Activated T-cell treated with anti-CD3 and anti-CD28 coated beads for 4 hours (primary cell): ENCODE results near the gene CCDC9.

Experiments used
- DNase-seq: peaks from one replicate; pipeline ENCODE4 v3.0.0-alpha.2; 2020

The CCDC9 gene

DNA sequence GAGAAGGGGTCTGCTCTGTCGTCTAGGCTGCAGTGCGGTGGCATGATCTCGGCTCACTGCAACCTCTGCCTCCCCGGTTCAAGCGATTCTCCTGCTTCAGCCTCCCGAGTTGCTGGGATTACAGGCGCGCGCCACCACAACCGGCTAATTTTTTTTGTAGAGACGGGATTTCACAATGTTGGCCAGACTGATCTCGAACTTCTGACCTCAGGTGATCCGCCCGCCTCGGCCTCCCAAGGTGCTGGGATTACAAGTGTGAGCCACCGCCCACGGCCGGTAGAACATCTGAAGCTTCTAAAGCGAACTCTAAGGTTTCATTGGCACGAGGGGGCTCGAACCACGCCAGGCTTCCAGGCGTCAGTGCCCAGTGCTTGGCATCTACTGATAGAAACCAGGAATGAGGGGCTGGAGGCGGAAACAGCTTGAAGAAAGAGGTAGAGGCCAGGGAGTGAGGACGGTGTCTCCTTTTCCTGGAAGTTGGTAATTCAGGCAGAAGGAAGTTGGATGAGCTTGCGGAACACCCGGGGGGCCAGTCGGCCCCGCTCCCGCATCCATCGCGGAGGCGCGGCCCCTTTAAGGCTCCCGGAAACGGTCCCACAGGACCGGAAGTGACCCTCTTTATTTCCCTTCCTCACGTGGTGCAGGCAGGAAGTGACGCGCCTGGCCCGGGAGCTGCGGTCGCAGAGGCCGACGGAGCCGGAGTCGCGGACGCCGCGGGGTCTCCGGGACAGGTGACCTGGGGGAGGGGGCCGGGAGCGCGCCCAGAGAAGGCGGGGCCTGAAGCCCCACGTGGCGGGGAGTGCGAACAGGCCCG, at the start of gene CCDC9:
TSS of gene CCDC9 (plus strand) at position 647 of the 814 bp plus-strand sequence. CDS start 1,876 bp downstream, outside the sequence.
- no peak for DNase-seq

DNA sequence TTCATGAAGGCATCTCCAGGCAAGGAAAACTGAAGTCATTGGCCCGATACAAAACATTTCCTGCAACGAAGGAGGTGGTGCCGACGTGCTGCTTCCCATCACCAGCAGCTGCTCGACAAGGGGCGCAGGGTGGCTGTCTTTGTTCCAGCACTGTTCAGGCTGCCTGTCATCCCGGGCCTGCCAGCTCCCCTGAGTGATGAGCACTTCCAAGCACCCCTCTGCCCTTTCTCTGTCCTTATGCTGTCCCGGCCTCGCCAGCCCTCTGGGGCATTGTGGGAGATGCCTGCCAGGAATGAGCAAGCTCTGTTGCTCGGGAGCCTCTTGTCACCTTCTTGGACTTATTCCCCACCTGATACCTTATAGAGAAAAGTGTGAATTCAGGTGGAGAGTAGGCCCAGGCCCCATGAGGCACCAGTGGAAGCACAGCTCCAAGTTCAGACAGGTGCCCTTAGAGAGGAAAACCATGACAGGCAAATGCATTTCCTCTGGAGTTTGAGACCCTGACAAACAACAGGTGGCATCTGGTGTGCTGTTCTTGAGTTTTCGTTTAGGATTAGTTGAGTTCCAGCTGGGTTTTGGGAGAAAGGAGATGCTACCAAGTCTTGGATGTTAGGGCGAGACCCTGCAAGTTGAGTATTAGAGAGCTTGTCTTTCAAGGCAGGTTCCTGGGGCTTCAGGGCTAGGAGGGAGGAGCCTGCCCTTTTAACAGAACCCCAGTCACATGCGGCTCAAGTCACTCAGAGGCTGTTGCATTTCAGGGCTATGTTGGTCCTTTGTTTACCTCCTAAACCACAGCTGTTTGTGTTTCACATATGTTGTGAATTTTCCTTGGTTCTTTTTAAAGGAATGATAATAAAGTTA, 46.8 kb upstream of the CCDC9 start:
- no peak for DNase-seq

DNA sequence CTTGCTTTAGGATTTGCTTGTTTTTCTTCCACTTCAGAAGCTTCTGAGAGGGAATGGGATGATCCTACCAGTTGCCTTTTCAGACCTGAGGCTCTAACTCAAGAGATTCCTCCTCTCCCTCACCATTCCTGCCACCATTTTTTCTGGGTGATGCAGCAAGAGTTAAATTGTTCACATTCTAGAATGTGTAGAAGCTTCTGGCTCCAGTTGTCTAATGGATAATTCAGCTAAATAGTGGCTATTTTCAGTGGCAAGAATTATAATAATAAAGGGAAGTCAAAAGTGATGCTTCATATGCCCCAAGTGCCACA, 46.2 kb upstream of the CCDC9 start:
- DNase-seq: no peak

DNA sequence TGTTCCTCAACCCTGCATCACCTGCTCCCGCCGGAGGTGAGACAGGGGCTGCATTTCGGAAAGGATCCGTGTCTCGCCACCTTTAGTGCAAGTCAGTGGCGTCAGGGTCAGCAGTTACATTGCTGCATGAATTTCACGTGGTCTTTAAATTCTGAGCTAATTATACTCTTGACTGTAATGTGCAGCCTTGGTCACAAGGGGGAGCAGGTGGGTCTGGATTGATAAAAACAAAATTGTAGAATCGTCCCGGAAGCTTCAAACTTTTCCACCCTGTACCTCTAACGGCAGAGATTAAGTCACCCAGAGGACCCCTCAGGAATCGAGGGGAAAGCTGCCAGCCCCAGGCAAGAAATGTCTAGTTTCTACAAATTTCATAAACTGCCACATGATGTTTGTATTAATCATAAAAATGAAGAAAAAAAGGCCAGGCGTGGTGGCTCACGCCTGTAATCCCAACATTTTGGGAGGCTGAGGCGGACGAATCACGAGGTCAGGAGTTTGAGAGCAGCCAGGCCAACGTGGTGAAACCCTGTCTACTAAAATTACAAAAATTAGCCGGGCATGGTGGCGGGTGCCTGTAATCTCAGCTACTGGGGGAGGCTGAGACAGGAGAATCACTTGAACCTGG, 45.5 kb upstream of the CCDC9 start:
- DNase-seq: peak; percentile 83

DNA sequence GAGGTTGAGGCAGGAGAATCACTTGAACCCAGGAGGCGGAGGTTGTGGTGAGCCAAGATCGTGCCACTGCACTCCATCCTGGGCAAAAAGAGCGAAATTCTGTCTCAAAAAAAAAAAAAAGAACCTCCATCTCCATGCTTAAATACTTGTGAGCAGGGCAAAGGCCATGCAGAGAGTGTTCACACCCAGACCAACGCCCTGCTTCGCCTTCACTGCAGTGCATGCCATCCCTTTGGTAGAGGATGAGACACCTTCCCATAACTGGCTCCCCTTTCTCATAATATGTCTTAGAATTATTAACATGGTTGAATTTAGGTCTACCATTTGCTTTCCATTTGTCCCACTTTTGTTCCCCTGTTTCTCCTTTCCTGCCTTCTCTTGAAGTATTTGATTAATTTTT, 40.7 kb upstream of the CCDC9 start:
- DNase-seq: no peak

DNA sequence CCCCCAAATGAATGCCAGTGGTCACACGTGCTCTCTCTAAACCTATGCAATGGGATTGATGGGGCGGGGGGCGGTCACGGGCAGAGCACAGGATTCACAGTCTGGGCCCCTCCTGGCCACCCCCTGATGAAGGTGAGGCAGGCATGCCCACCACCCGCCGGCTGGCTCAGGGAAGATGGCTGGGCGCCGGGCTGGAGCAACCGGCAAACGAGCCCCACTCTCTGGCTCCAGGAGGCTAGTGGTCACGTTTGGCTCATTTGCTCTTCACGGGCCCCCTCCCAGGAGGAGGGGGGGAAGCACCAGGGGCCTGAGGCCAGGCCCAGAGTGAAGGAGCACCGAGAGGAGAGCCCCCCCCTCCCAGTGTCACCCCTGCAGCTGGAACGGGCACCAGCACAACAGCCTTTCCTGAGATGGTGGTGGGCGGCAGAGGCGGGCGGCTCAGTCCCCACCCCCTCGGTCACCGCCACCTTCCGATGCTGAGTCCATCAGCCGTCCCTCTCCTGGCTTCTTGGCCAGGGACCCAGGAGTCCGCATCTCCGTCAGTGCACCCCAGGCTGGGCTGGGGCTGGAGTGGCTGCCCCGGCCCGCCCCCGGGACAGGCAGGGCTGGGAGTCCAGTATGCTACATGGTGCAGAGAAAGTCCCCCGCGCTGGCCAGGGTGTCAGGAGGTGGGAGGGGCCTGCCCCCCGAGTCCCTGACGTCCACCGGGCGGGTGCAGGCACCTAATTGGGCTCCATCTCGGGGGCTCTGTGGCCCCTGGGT, 35.1 kb upstream of the CCDC9 start:
- no peak for DNase-seq

DNA sequence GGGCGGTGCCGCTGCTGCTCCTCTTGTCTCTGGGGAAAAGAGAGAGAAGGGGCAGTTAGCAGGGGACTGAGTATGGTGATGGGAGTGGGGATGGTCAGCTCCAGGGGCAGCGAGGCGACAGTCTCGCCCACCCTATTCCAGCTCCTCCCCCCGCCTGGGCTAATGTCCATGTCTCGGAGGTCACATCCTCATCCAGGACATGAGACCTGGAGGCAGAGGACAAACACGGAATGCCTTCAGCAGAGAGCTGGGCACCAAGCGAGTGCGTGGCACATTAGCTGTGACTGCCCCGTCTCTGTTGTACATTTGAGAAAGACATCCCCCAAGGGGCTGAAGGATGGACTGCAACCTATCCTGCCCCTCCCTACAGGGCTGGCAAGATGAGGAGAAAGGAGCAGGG, 34.4 kb upstream of the CCDC9 start:
- DNase-seq: no peak

DNA sequence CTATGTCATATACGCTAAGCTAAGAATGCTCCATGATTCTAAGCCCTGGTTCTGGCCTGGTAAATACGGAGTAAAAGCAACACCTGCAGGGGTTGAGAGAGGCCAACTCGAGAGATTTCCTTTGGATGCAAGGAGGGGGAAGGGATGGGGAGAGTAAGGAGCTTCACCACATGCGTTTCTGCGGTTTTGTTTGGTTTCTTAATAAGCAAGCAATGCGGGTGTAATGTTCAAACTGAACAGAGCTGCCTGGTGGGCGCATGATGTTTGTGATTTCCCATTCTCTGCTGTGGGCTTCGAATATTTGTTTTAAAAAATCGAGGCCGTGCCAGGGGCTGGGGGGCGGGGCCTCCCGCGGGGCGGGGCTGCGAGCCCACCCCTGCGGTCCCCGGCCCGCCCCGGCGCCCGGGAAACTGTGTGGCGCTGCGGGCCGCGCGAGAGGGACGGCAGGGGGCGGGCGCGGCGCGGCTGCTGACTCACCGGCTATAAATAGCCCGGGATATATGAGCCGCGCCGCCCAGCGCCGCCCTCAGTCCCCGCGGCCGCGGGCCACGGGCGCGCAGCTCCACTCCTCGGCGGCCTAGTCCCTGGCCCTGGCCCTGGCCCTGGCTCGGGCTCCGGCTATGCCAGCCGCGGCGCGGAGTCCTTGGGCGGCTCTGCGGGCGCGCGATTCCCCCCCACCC, 30.4 kb upstream of the CCDC9 start:
- DNase-seq: peak; percentile 78

DNA sequence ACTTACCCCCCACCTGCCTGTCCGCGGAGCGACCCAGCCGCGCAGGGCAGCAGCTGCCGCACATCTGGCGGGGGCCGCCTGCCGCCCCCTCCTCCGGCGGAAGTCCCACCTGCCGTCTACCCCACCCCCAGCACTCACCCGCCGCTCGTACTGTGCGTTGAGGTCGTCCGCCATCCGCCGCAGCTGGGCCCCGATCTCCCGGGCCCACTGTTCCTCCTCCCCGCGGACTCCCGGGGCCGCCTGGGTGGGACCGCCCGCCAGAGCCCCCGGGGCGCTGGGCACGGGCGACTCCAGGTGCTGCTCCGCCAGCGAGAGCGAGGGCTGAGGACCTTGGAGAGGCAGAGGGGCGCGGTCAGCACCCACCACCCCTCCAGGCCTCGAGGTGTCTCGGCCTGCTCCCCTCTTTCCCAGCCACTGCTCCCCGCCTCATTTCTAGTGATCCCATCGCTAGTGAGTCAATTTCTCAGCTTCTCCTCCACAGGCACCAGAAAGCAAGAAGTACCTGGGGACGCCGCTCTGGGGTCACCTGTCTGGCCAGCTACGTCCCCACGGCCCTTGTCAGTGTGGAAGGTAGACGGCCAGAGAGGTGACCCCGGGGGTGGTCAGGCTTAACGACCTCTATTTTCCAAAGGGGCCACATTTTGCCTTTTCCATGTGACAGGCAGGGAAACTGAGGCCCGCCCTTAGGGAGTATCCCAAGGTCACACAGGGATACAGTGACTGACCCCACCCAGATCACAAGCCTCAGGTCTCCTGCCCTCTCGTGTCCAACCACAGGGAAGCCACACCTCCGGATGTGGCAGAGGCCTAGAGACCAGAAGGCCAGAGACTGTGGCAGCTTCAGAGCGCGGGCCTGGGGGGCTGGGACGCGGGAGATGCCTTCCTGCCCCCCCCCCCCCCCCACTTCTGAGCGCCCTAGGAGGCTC, 29.6 kb upstream of the CCDC9 start:
- DNase-seq: no peak

DNA sequence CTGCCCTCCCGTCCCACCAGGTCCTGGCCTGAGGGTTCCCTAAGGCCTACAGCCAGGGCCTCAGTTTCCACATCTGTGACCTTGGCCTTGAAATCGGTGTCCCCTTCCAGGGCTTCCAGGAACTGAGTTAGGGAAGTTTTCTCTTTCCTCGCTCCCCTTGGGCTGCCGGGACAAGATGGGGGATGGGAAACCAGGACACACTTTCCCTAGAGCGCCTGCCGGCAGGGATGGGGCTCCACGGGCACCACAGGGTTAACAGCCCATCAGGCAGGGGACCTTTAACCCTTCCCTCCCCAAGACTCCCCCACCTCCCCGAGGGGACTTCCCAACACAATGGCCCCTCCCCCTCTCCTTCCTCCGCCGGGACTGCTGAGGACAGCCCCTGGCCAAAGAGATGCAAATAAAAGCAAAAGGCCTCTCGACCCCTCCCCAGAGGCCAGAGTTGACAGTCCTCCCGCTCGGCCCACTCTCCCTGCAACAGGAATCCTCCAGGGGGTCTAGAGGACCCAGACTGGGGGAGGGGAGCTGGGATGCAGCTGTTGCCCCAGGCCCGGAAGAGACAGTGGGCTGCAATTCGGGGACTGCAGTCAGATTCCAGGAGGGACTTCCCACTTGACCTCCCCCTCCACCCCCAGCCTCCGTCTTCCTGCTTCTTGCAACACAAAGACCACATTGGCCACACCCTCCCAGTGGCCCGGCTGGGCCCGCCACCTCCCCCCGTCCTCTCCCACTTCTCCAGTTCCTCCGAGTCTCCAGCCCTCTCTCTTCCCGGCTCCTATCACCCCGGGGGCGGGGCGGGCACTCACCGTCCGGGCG, 28.8 kb upstream of the CCDC9 start:
- no peak for DNase-seq

DNA sequence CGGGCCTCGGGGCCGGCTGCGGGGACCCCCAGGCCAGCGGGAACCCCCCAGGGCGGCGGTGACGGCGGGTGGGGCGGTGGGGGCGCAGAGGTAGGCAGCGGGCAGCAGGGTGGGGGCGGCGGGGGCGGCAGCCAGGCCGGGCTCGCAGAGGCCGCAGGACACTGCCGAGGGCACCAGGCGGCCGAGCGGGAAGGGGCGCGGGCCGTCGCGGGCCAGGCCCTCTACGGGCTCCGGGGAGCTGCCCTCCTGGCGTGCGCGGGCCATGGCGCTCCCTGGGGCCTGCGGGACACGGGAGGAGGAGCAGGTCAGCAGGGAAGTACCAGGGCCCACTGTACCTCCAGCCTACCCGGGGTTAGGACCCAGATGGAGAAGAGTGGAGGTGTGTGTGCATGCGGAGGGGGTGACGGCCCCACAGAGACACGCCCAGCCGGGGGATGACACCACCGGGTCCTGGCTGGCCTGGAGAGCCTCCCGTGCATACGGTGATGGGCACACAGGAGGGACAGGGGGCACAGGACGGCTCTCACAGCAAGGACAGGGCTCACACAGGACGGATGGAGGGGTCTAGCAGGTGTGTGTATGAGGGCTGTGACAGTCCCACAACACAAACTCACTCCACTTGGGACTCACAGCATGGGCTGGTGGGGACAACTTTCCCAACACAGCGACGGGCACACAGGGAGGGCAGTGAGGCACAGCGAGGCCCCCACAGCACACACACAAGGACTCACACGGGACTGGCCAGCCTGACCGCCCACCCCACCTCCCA, 28.0 kb upstream of the CCDC9 start:
- DNase-seq: no peak

DNA sequence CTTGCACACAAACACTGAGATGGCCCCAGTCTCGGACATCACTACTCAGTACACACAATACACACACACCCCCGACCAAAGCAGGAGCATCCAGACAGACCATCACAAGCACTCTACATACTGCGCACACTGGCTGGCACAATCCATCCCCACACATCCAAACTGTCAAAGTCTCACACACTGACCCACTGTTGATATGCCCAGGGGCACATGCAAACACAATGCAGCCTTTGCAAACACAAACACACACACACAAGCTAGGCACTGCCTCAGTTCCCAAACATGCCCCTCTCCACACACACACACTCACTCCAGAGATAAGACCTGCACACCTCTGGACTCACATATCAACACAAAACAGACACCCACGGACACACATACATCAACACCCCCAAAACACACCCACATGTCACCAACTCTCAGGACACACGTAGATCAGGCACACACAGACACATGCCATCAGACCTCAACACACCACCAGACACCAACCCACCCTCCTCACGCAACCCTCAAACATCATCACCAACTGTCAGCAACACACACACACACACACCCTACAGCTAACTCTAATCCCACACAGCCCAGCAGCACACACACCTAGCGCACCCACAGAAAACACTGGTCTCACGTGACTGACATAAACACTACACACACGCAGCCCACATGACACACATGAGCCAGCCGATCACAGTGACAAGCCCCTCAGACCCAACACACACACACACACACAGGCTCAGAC, 27.2 kb upstream of the CCDC9 start:
- no peak for DNase-seq

DNA sequence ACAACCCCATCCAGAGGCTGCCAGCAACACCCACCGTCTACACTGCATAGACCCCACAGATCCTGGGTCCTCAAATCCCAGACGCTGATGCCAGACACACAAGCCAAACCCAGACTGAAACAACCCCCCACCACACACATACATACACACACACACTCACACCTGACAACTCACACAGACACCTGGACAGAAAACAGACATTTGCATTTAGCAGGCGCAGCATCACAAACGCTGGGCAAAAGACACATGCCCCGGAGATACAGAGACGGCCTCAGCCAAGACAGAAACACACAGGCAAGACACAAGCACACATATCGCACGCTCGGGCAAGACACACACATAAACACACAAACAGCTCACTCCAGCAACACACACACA, 26.7 kb upstream of the CCDC9 start:
- no peak for DNase-seq

DNA sequence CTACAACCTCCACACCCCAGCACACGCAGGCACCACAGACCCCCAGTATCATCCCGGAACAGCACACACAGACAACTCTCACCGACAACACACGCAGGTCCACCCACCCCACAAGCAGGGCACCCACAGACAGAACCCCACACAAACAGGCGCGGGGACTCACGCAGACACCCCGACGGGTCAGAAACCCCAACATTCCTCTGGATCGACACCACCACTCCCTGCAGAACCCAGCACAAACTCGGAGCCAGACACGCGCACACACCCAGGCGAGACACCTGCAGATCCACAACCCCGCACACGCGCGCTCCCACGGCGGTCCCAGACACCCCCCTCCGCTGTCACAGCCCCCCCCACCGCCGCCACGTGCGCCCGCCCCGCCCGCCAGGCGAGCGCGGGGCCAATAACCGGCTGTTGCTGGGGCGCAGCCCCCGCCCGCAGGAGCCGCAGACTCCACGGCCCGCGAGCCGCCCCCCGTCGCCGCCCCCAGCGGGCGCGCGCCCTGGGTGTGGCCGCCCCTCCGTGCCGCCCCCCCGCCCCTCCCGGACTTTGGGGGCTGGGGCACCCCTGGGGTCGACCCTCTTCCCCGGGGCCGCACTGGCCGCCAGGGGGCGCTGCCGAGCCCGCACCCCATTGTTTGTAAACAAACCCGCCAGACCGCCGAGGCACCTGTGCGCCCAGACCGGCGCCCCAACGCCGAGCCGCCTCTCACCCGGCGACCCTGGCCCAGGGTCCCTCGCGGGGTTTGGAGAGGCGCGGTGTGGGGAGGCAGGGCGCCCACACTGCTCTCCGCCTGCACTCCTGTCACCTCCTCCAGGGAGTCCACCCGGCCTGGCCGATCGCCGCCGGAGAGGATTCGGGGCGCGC, 26.0 kb upstream of the CCDC9 start:
- DNase-seq: peak; percentile 73

DNA sequence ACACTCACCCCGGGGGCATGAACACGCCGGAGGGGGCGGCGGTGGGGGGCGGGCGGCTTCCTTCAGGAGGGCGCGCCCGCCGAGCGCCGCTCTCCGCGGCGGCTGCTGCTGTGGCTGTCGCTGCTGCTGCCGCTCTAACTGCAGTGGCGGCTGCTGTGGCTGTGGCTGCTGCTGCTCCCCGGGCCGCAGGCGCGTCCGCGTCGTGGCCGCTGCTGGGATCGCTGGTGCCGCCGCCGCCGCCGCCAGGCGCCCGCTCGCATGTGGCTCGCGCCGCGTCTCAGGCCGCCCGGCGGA, 25.5 kb upstream of the CCDC9 start, which contains the start of gene BBC3:
TSS of gene BBC3 (minus strand) at position 279 of the 294 bp plus-strand sequence. CDS start 2,768 bp downstream, outside the sequence.
- DNase-seq: no peak

DNA sequence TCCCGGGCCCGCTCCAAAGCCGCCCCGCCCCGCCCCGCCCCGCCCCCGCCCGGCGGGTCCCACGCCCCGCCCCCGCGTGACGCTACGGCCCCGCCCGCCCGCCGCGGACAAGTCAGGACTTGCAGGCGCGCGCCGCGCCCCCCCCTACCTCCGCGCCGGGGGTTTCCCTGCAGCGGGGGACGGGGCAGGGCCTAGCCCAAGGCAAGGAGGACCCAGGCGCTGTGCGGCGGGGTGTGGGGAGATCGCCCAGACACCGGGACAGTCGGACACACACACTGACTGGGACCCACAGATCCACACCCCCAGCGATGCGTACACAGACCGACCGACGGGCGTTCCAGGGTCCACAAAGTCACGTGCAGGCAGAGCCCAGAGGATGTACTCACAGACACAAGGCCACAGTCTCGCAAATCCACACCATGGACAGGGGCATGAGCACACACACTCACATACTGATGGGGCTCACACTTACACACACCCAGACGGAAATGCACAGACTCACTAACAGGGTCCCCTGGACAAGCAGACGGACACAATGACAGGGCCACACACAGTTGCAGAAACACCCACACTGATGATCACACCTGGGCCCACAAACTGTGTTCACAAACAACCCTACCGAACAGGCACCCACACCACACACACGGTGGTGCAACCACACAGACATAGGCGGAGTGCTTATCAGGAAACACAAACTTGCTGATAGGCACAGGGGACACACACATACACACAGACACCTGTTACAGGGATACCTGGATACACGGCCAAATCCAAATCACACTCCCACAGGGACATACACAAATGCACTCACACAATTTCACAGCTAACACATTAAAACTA, 24.9 kb upstream of the CCDC9 start:
- peak; percentile 91 for DNase-seq
